Natural killer cell (primary cell): ENCODE data around the gene STAT6. TPM values are rescaled to one million over a fixed set of nuclear protein-coding genes. Genes with fewer than 3 reads are reported as not detected.
"Not testable (repeated sequence)": the region's sequence is repeated elsewhere in the genome, so short reads cannot be mapped to it uniquely, and the experiment has no call there.

ENCODE experiments used
- ATAC-seq, 3 donors: fragments of 150-1000 bp in 2 of 3; fragments of 200-7000 bp in 1 of 3; cut with Tn5 transposase; 1 replicate in 1 of 3; 2 replicates in 2 of 3; pipeline ENCODE4 v1.10.0; 2021; ENCODE audit warnings: mild to moderate bottlenecking in 2 of 3, moderate library complexity in 2 of 3
- DNase-seq, 2 donors: peaks; one replicate each; pipeline versions ENCODE4 v3.0.0 to v3.0.0-alpha.2; 2013 to 2021; ENCODE audit warnings: mixed read lengths in 1 of 2
- H3K27ac ChIP-seq: one replicate; pipeline ENCODE4 v1.5.1; 2013; ENCODE audit warnings: mild to moderate bottlenecking, low read length
- H3K27me3 ChIP-seq: one replicate; pipeline ENCODE4 v1.6.1; 2013; ENCODE audit warnings: low read length; ENCODE audit not compliant: control insufficient read depth, insufficient read depth
- H3K36me3 ChIP-seq: one replicate; pipeline ENCODE4 v1.6.1; 2013; ENCODE audit warnings: low read length; ENCODE audit not compliant: control insufficient read depth, insufficient read depth
- H3K4me1 ChIP-seq: one replicate; pipeline ENCODE4 v1.6.1; 2013; ENCODE audit warnings: low read length; ENCODE audit not compliant: control insufficient read depth, insufficient read depth
- H3K4me3 ChIP-seq: one replicate; pipeline ENCODE4 v1.5.1; 2013; ENCODE audit warnings: low read length
- H3K9me3 ChIP-seq: one replicate; pipeline ENCODE4 v1.6.1; 2013; ENCODE audit warnings: low read length; ENCODE audit not compliant: control insufficient read depth, insufficient read depth
- H3K27ac Mint-ChIP-seq, 2 donors: one replicate each; pipeline ENCODE4 v1.8.0; 2022; ENCODE audit warnings: mild to moderate bottlenecking in 2 of 2, mixed read lengths in 2 of 2, moderate library complexity in 1 of 2
- H3K27me3 Mint-ChIP-seq, 2 donors: one replicate each; pipeline ENCODE4 v1.8.0; 2022; ENCODE audit warnings: low read depth in 2 of 2, mixed read lengths in 2 of 2
- H3K36me3 Mint-ChIP-seq: one replicate; pipeline ENCODE4 v1.8.0; 2022; ENCODE audit warnings: mixed read lengths
- H3K4me1 Mint-ChIP-seq, 2 donors: one replicate each; pipeline ENCODE4 v1.8.0; 2022; ENCODE audit warnings: mixed read lengths in 2 of 2
- H3K4me3 Mint-ChIP-seq: one replicate; pipeline ENCODE4 v1.8.0; 2022; ENCODE audit warnings: mild to moderate bottlenecking, moderate library complexity, mixed read lengths
- H3K9me3 Mint-ChIP-seq, 2 donors: one replicate each; pipeline ENCODE4 v1.8.0; 2022; ENCODE audit warnings: mixed read lengths in 2 of 2
- WGBS: methylation state at CpG from one replicate; pipeline ENCODE4 v1.1.7; 2013; ENCODE audit warnings: missing lambda C conversion rate; ENCODE audit not compliant: insufficient coverage; 5-methylcytosine and 5-hydroxymethylcytosine counted together
- intact Hi-C: fragments of 100-400 bp; cut with micrococcal nuclease; formaldehyde crosslinking; loops from one replicate; pipeline ENCODE4 v1.14.2; 2022
- total RNA-seq, 4 donors: library from RNA; stranded (reverse); fragments of 120-200 nt in 1 of 4; gene quantifications; one replicate each; pipeline versions ENCODE4 v1.2.3 to v1.2.4, GENCODE V29; 2013 to 2022
- TF ChIP-seq, protein P1 (sequence below): fragments of 200-600 bp; IDR thresholded peaks from one replicate; pipeline ENCODE4 v1.8.0; 2022; ENCODE audit warnings: antibody characterized with exemption

Gene STAT6
- total RNA-seq, 3 donors from 2014 or later (not counting 1 experiment from before 2014, with no cell fraction given) = 277 to 340 (median 319) TPM

DNA sequence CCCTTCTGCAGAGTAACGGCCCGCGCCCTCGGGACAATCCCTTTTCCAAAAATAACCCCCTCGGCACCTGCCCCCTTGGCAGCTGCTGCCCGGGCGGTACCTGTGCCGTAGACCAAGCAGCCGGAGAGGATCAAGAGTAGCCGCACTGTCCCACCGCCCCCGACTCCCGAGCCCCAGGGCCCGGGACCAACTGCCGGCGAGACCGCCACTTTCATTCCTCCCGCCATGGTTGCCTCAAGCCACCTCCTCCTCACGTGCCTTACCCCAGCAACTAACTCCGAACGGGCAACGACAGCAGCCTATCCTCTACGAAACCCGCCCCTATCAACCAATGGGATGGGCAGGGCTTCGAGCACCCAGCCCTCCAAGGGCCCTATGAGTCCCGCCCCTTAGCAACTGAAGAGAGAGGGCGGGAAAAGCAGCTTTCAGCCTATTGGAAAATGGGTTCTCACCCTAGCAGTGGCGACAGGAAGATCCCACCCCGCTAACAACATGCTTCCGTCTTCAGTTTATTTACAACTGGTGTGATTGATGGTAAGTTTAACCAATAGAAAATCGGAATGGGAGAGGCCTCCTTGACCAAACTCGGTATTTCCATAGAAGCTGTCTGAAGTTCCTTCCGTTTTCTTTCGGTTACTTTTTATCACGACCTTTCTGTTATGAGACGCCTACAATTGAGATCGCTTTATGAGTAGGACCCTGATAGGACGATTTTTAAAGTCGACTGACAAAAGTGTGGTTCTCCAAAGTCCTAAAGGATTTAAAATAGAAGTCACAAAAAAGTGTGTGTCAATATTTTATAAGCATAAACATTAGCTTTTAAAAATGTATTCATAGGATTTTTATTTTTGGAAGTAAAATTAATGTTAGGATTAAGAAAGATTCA is 32.4 kb downstream of the STAT6 start, which contains the start of gene NEMP1:
Gene NEMP1 (minus strand): TSS at position 273 of the 886 bp plus-strand sequence. CDS start 46 bp downstream, at position 227.
- H3K27ac Mint-ChIP-seq = peak within 1 kb of the TSS; percentile 97 to 99
- intact Hi-C loops = loop anchor here (1.0 to 2.0 kb wide), 3 partner anchors 10 to 34 kb away; no protein-coding TSS in a partner anchor
- H3K4me3 ChIP-seq = peak within 1 kb of the TSS; percentile 63
- peaks cover 12% of the 10 kb centered on the region for H3K4me1 ChIP-seq
- peak within 1 kb of the TSS; percentile 100 for H3K4me3 Mint-ChIP-seq
- WGBS = 0% methylated on average over 36 of the region's 39 CpGs
- H3K36me3 ChIP-seq = no peaks in the 10 kb centered on the region
- TF ChIP-seq, protein P1, sequence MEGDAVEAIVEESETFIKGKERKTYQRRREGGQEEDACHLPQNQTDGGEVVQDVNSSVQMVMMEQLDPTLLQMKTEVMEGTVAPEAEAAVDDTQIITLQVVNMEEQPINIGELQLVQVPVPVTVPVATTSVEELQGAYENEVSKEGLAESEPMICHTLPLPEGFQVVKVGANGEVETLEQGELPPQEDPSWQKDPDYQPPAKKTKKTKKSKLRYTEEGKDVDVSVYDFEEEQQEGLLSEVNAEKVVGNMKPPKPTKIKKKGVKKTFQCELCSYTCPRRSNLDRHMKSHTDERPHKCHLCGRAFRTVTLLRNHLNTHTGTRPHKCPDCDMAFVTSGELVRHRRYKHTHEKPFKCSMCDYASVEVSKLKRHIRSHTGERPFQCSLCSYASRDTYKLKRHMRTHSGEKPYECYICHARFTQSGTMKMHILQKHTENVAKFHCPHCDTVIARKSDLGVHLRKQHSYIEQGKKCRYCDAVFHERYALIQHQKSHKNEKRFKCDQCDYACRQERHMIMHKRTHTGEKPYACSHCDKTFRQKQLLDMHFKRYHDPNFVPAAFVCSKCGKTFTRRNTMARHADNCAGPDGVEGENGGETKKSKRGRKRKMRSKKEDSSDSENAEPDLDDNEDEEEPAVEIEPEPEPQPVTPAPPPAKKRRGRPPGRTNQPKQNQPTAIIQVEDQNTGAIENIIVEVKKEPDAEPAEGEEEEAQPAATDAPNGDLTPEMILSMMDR = no peak
- H3K27me3 ChIP-seq = no peaks in the 10 kb centered on the region
- DNase-seq (peak; percentile 90 to 99), ATAC-seq (peak; percentile 94 to 99 (median 95))
- H3K27me3 Mint-ChIP-seq = no peaks in the 10 kb centered on the region
- H3K36me3 Mint-ChIP-seq = no peaks in the 10 kb centered on the region
- H3K27ac ChIP-seq = peak within 1 kb of the TSS; percentile 80
- no peaks in the 10 kb centered on the region for H3K9me3 Mint-ChIP-seq
- H3K9me3 ChIP-seq = no peaks in the 10 kb centered on the region
- H3K4me1 Mint-ChIP-seq = peaks cover 11 to 13% of the 10 kb centered on the region in 2 donors

DNA sequence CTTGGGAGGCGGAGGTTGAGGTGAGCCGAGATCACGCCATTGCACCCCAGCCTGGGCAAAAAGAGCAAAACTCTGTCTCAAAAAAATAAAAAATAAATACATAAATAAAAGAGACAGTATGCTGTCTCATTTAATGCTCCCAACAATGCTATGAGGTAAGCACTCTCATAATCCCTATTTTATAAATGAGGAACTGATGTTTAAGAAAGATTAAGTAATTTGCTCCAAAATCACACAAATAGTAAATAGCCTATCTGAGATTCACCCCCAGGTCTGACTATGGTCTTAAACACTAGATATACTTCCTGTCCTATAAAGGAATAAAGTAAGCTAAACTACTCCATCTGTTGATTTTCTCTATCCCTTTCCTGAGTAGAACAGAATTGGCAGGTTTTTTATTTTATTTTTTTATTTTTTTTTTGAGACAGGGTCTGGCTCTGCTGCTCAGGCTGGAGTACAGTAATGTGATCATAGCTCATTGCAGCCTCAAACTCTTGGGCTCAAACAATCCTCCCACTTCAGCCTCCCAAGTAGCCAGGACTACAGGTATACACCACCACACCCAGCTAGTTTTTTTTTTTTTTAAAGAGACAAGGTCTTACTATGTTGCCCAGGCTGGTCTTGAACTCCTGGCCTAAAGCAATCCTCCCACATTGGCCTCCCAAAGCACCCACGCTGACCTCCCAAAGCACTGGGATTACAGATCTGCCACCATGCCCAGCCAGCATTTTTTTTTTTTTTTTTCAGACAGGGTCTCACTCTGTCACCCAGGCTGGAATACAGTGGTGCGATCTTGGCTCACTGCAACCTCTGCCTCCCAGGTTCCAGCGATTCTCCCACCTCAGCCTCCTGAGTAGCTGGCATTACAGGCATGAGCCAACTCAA is 37.4 kb downstream of the STAT6 start:
- 96% methylated on average over 4 of the region's 6 CpGs for WGBS
- H3K27me3 ChIP-seq, DNase-seq, intact Hi-C loops, H3K36me3 ChIP-seq, H3K27ac Mint-ChIP-seq, H3K27ac ChIP-seq, H3K36me3 Mint-ChIP-seq, H3K27me3 Mint-ChIP-seq, H3K9me3 ChIP-seq, H3K4me3 ChIP-seq, ATAC-seq, H3K4me3 Mint-ChIP-seq, H3K9me3 Mint-ChIP-seq: not testable (repeated sequence)
- peaks cover 19 to 20% of the 10 kb centered on the region in 2 donors for H3K4me1 Mint-ChIP-seq
- H3K4me1 ChIP-seq = peaks cover 13% of the 10 kb centered on the region

GRCh38 chr12:57072661-57073060 is 38.5 kb downstream of the STAT6 start:
- Histone ChIP-seq H3K27me3 (no peaks in the 10 kb centered on the region), H3K9me3 (no peaks in the 10 kb centered on the region), H3K4me3 (no peak overlapping the region), H3K4me1 (peaks cover 5% of the 10 kb centered on the region), H3K36me3 (peaks cover 7% of the 10 kb centered on the region), H3K27ac (no peak overlapping the region)
- WGBS = 79% methylated on average over 2 of the region's 2 CpGs
- H3K4me1 Mint-ChIP-seq = peaks cover 9% of the 10 kb centered on the region in 2 donors
- no peaks in the 10 kb centered on the region for H3K9me3 Mint-ChIP-seq
- H3K27ac Mint-ChIP-seq = no peak overlapping the region
- DNase-seq (no peak), ATAC-seq (no peak)
- H3K4me3 Mint-ChIP-seq = no peak overlapping the region
- no peaks in the 10 kb centered on the region for H3K27me3 Mint-ChIP-seq
- intact Hi-C loops = no loop called here
- TF ChIP-seq, protein P1 = no peak
- no peaks in the 10 kb centered on the region for H3K36me3 Mint-ChIP-seq
